ENCODE measurements around the gene SPRYD7. TPM values are rescaled to one million over a fixed set of nuclear protein-coding genes. Genes with fewer than 3 reads are reported as not detected.

The SPRYD7 gene
- total RNA-seq, 1 experiment from 2014 or later, result 20.7 TPM

GRCh38 chr13:49932066-49932465 is 4.1 kb downstream of the SPRYD7 start:
- no peaks in the 10 kb centered on the region for H3K27me3 Mint-ChIP-seq (ENCODE audit: insufficient read depth, unreplicated experiment)
- intact Hi-C loops (cut with micrococcal nuclease; ENCODE audit: unreplicated experiment), result no loop called here
- POLR2A ChIA-PET, result no interaction called here

GRCh38 chr13:49927755-49928154 is 8.4 kb downstream of the SPRYD7 start:
- Histone ChIP-seq H3K36me3 (ENCODE audit: control insufficient read depth, insufficient read depth, low read length) (no peaks in the 10 kb centered on the region), H3K27me3 (replicated peaks; ENCODE audit: control insufficient read depth, insufficient read depth, low read length) (no peaks in the 10 kb centered on the region), H3K4me3 (ENCODE audit: low read depth, low read length) (no peak overlapping the region), H3K9me3 (no peaks in the 10 kb centered on the region), H3K4me1 (peaks cover 7% of the 10 kb centered on the region)
- POLR2A ChIA-PET, result no interaction called here
- H3K27ac Mint-ChIP-seq (ENCODE audit: unreplicated experiment), result no peak overlapping the region
- H3K4me3 Mint-ChIP-seq (ENCODE audit: unreplicated experiment), result no peak overlapping the region
- no peaks in the 10 kb centered on the region for H3K9me3 Mint-ChIP-seq (ENCODE audit: unreplicated experiment)
- H3K27me3 Mint-ChIP-seq (ENCODE audit: insufficient read depth, unreplicated experiment), result no peaks in the 10 kb centered on the region
- intact Hi-C loops (cut with micrococcal nuclease; ENCODE audit: unreplicated experiment), result no loop called here
- peaks cover 58% of the 10 kb centered on the region for H3K36me3 Mint-ChIP-seq (ENCODE audit: insufficient read depth, unreplicated experiment)
- TF ChIP-seq CTCF (IDR thresholded peaks at IDR 0.05; ENCODE audit: insufficient read depth in 1 of 2, low read depth in 1 of 2, low read length in 1 of 2, severe bottlenecking in 1 of 2, unreplicated experiment in 1 of 2), result no peak
- BruUV-seq (replicated peaks), result no TSS peak
- DNase-seq, result no peak
- CTCF ChIA-PET, result no interaction called here
- peaks cover under 1% of the 10 kb centered on the region for H3K4me1 Mint-ChIP-seq (ENCODE audit: low read depth, unreplicated experiment)

More at GRCh38 chr13:49932066-49932465, 4.1 kb downstream of the SPRYD7 start:
- Histone ChIP-seq H3K9me3 (no peaks in the 10 kb centered on the region), H3K4me1 (peaks cover 14% of the 10 kb centered on the region), H3K27me3 (replicated peaks; ENCODE audit: control insufficient read depth, insufficient read depth, low read length) (no peaks in the 10 kb centered on the region), H3K36me3 (ENCODE audit: control insufficient read depth, insufficient read depth, low read length) (no peaks in the 10 kb centered on the region), H3K4me3 (ENCODE audit: low read depth, low read length) (no peak overlapping the region)
- H3K36me3 Mint-ChIP-seq (ENCODE audit: insufficient read depth, unreplicated experiment), result peaks cover 31% of the 10 kb centered on the region
- no peak for TF ChIP-seq CTCF (IDR thresholded peaks at IDR 0.05; ENCODE audit: insufficient read depth in 1 of 2, low read depth in 1 of 2, low read length in 1 of 2, severe bottlenecking in 1 of 2, unreplicated experiment in 1 of 2)
- H3K9me3 Mint-ChIP-seq (ENCODE audit: unreplicated experiment), result no peaks in the 10 kb centered on the region
- CTCF ChIA-PET, result no interaction called here
- BruUV-seq (replicated peaks), result no TSS peak
- no peak overlapping the region for H3K4me3 Mint-ChIP-seq (ENCODE audit: unreplicated experiment)
- H3K27ac Mint-ChIP-seq (ENCODE audit: unreplicated experiment), result no peak overlapping the region
- DNase-seq, result no peak
- peaks cover 18% of the 10 kb centered on the region for H3K4me1 Mint-ChIP-seq (ENCODE audit: low read depth, unreplicated experiment)

GRCh38 chr13:49925881-49926418 is 10.2 kb downstream of the SPRYD7 start:
- Mint-ChIP-seq H3K4me1 (ENCODE audit: low read depth, unreplicated experiment) (no peaks in the 10 kb centered on the region), H3K27ac (ENCODE audit: unreplicated experiment) (no peak overlapping the region), H3K27me3 (ENCODE audit: insufficient read depth, unreplicated experiment) (no peaks in the 10 kb centered on the region), H3K9me3 (ENCODE audit: unreplicated experiment) (no peaks in the 10 kb centered on the region), H3K36me3 (ENCODE audit: insufficient read depth, unreplicated experiment) (peaks cover 65% of the 10 kb centered on the region), H3K4me3 (ENCODE audit: unreplicated experiment) (no peak overlapping the region)
- DNase-seq, result no peak
- no peak for TF ChIP-seq CTCF (IDR thresholded peaks at IDR 0.05; ENCODE audit: insufficient read depth in 1 of 2, low read depth in 1 of 2, low read length in 1 of 2, severe bottlenecking in 1 of 2, unreplicated experiment in 1 of 2)
- peaks cover 7% of the 10 kb centered on the region for H3K4me1 ChIP-seq
- H3K27me3 ChIP-seq (replicated peaks; ENCODE audit: control insufficient read depth, insufficient read depth, low read length), result no peaks in the 10 kb centered on the region
- H3K4me3 ChIP-seq (ENCODE audit: low read depth, low read length), result no peak overlapping the region
- no peaks in the 10 kb centered on the region for H3K9me3 ChIP-seq
- POLR2A ChIA-PET, result no interaction called here
- no TSS peak for BruUV-seq (replicated peaks)
- intact Hi-C loops (cut with micrococcal nuclease; ENCODE audit: unreplicated experiment), result no loop called here
- no peaks in the 10 kb centered on the region for H3K36me3 ChIP-seq (ENCODE audit: control insufficient read depth, insufficient read depth, low read length)
- CTCF ChIA-PET, result interaction anchor here (0.6 to 1.0 kb wide), 2 partner anchors 10 to 144 kb away, joined by 3 to 4 read pairs; partner anchors contain the start of gene SPRYD7
